GM10266 (cell line): ENCODE data around the gene PLA2G10.

Source experiments
- DNase-seq: peaks from one replicate; pipeline ENCODE4 v3.0.0; 2012; ENCODE audit errors: extremely low spot score
- TF ChIP-seq, protein P1 (sequence below): IDR thresholded peaks from 2 replicates; pipeline ENCODE4 v1.5.1; 2012; ENCODE audit warnings: mild to moderate bottlenecking, low read depth; ENCODE audit not compliant: control insufficient read depth, insufficient read depth; ENCODE audit errors: missing control alignments

Gene PLA2G10

GRCh38 chr16:14678748-14679497 is 15.2 kb downstream of the PLA2G10 start:
- no peak for DNase-seq
- TF ChIP-seq, protein P1, sequence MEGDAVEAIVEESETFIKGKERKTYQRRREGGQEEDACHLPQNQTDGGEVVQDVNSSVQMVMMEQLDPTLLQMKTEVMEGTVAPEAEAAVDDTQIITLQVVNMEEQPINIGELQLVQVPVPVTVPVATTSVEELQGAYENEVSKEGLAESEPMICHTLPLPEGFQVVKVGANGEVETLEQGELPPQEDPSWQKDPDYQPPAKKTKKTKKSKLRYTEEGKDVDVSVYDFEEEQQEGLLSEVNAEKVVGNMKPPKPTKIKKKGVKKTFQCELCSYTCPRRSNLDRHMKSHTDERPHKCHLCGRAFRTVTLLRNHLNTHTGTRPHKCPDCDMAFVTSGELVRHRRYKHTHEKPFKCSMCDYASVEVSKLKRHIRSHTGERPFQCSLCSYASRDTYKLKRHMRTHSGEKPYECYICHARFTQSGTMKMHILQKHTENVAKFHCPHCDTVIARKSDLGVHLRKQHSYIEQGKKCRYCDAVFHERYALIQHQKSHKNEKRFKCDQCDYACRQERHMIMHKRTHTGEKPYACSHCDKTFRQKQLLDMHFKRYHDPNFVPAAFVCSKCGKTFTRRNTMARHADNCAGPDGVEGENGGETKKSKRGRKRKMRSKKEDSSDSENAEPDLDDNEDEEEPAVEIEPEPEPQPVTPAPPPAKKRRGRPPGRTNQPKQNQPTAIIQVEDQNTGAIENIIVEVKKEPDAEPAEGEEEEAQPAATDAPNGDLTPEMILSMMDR = no peak

DNA sequence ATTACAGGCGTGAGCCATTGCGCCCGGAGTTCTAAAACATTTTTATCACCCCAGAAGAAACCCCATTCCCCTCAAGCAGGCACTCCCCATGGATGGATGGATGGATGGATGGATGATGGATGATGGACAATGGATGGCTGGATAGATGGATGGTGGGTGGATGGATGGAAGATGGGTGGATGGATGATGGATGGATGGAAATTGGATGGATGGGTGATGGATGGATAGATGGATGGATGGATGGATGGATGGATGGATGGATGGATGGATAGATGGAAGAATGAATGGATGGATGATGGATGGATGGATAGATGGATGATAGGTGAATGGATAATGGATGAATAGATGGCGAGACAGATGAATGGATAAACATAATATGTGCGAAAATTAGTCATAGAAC is 16.5 kb downstream of the PLA2G10 start:
- TF ChIP-seq, protein P1 = no peak
- no peak for DNase-seq

GRCh38 chr16:14676633-14677032 is 17.5 kb downstream of the PLA2G10 start:
- TF ChIP-seq, protein P1 = no peak
- no peak for DNase-seq

- TF ChIP-seq, protein P1 = no peak
- DNase-seq = peak; percentile 69
These were observed 21.6 kb downstream of the PLA2G10 start for GRCh38 chr16:14672403-14672971.

- TF ChIP-seq, protein P1 = no peak
- DNase-seq = no peak
These were observed 24.3 kb downstream of the PLA2G10 start for GRCh38 chr16:14669776-14670175.

DNA sequence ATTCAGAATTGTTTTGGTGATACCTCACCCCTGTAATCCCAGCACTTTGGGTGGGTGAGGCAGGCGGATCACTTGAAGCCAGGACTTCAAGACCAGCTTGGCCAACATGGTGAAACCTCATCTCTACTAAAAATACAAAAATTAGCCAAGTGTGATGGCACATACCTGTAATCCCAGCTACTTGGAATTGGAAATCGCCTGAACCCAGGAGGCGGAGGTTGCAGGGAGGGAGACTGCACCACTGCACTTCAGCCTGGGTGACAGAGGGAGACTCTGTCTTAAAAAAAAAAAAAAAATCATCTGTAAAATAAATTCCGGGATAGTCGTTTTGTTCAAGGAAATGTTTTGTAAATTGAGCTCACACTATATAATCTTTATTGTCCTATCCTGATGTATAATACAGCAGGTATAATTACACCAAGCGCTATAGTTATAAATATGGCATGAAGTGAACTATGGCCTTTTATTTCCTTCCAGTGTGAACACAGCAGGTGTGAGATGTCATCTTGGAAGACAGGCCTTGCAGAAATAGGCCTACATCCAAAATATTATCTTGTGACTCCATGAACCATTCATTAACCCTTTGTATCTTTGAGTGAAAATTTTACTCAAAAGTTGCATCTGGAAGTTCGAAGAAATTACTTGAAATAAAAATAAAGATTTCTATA is 25.4 kb downstream of the PLA2G10 start:
- no peak for DNase-seq
- TF ChIP-seq, protein P1 = no peak
